Mucosa of gallbladder (tissue), 1 donor: Measurements from ENCODE around the gene GABRG3. TPM values are rescaled to one million over a fixed set of nuclear protein-coding genes. Genes with fewer than 3 reads are reported as not detected.
"Not testable (repeated sequence)": the region's sequence is repeated elsewhere in the genome, so short reads cannot be mapped to it uniquely, and the experiment has no call there.

Experiments used
- DNase-seq: peaks from one replicate; pipeline ENCODE4 v3.0.0-alpha.2; 2020; ENCODE audit warnings: low spot score
- total RNA-seq: library from RNA; stranded (reverse); gene quantifications from one replicate; pipeline ENCODE4 v1.2.1, GENCODE V29; 2021
- donor health status: DM: no; HTN: no; CAD: no.

The GABRG3 gene
- total RNA-seq, 1 donor from 2014 or later: not detected

GRCh38 chr15:26996250-26996649 is 25.3 kb downstream of the GABRG3 start:
- DNase-seq: no peak

DNA sequence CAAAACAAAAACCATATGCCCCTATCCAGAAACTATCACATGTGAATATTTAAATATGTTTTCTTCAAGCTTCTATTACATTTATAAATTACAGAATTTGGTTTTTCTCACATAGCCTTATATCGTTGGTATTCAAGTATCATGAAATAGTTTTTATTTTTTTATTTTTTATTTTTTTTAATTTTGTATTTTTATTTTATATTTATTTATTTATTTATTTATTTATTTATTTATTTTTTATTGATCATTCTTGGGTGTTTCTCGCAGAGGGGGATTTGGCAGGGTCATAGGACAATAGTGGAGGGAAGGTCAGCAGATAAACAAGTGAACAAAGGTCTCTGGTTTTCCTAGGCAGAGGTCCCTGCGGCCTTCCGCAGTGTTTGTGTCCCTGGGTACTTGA is 32.0 kb downstream of the GABRG3 start:
- DNase-seq: not testable (repeated sequence)

DNA sequence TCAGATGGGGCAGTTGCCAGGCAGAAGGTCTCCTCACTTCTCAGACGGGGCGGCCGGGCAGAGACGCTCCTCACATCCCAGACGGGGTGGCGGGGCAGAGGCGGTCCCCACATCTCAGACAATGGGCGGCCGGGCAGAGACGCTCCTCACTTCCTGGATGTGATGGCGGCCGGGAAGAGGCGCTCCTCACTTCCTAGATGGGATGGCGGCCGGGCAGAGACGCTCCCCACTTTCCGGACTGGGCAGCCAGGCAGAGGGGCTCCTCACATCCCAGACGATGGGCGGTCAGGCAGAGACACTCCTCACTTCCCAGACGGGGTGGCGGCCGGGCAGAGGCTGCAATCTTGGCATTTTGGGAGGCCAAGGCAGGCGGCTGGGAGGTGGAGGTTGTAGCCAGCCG is 33.2 kb downstream of the GABRG3 start:
- DNase-seq: not testable (repeated sequence)

DNA sequence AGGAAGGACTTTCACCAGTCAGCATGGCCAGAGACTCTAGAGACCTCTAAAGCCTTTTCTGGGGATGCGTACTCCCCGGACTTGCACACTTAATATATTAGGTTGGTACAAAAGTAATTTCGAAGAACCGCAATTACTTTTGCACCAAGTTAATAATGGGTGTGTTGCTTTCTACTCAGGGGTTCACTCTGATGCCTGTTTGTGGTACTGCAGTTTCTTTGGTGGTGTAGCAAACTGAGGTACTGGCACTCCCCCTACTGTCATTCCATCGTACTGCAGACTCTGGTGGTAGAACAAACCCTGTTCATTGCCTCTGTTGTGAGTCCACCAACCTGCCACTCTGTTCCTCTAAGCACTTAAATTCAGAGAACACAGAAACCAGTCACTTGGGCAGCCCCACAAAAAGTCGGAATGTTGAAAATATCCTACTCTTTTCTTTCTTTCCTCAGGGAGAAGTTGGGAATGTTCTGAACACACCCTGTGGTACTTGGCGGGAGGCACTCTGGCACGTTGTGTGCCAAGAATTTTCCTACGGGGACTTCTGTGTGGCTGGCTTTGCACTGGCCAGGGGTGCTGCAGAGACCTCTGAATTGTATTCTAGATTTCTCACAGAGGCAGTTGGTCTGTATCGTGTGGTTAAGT is 46.3 kb downstream of the GABRG3 start:
- DNase-seq: peak; percentile 71

DNA sequence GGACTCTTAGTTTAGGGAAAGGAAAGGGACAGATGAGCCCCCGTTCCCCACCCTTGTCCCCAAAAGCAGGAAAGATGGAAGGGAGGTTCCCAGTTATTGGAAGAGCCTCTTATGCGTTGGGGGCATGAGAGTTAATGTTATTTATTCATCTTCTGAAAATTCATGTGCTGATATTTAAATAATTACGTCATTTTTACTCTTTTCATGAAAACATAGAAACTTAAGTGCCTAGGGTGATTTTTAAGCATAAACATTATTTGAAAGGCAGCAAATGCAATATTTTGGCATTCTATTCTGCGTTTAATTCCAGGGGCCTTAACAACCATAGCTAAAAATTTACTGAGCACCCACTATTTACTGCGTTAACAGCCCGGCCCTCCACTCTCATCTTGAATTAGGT is 48.7 kb downstream of the GABRG3 start:
- DNase-seq: no peak

DNA sequence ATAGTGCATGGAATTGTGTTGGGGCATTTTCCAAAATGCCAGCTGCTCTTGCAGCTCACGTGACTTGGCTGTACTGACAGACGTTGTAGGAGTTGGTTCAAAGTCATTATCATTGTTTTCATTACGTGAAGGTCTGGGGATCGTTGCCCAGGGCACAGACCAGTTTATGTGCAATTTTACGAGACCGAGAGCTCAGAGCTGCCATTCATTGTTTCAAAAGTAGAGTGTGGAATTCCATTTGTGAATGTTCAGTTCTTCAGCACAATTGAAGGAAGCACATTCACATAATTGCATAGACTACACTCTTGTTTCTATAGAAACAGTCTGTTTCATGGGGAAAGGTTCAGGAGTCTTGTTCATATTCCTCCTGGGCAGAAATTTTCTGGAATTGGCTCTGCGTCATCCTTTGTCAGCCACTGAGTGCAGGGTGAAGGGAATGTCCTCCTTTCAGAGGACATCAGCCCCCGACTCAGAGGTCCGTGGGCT is 54.5 kb downstream of the GABRG3 start:
- no peak for DNase-seq

- DNase-seq: no peak
These were observed 56.2 kb downstream of the GABRG3 start for GRCh38 chr15:27027229-27027628.

- no peak for DNase-seq
These were observed 58.0 kb downstream of the GABRG3 start for GRCh38 chr15:27028858-27029477.

GRCh38 chr15:27036210-27036609 is 65.2 kb downstream of the GABRG3 start:
- DNase-seq: no peak

- DNase-seq: no peak
These were observed 66.5 kb downstream of the GABRG3 start for GRCh38 chr15:27037501-27037900.

DNA sequence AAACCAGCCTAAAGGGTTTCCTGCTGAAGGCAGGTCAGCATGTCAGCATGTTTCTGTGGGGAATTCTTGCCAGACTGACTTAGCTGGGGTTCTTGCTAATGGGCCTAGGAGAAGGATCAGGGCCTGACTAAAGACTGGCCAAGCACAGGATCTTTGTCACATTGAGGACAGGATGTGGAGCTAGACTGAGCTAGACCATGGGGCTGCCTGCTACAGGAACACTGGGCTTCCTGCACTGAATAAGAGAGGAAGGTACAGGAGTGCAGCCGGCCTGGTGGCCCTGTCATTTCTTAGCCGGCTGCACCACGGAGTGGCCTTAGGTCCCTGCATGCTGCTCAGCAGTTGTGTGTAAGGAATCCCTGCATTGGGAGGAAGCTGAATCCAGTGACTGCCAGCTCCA is 68.2 kb downstream of the GABRG3 start:
- DNase-seq: no peak

DNA sequence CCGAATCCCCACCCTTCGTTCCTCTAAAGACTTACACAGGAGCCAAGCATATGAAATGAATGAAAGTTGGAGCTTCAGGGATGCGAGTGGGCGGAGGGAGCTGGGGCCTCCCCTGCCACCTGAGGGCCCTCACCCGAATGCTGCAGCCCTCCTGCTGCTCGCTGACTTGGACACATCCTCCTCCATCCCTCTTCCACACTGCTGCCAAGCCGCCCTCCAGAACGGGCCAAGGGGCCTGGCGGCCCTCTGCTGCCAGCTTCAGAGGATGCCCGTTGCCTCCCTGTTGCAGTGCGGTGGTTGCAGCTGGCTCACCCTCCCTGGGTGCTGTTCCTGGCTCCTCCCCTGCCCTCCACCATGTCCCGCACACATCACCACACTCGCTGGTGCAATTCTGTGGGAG is 71.2 kb downstream of the GABRG3 start:
- DNase-seq: no peak

DNA sequence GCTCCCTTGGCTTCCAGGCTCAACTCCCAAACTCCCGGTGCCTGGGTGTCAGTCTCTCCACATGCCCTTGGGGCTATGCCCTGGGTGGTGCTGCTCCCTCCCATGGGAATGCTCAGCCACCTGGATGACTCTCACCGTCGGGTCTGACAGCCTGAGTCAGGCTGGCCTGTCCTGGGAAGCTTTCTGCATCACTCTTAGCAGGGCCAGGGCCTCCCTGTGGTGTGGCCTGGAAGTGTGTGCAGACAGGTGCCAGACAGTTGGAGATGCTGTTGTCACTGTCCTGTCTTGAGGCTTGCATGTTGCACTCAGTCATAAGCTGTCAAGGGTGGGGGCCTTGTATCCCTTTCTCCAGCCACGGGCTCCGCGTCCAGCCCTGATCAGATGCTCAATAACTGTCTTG is 71.7 kb downstream of the GABRG3 start:
- DNase-seq: no peak

GRCh38 chr15:27043770-27044169 is 72.8 kb downstream of the GABRG3 start:
- no peak for DNase-seq

DNA sequence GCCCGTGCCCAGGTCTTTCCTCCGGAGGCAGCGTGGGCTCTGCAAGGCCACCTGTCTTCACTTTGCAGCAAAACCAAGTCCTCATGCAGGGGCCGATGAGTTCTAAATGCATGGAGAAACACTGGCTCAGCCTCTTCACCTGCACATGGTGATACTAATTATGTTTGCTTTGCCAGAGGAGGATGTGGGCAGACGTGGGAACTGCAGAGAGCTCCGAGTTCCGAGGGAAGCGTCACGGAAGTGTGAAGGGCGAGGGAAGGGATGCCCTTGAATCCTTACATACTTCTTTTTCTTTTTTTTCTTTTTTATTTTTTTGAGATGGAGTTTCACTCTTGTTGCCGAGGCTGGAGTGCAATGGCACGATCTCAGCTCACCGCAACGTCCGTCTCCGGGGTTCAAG is 74.8 kb downstream of the GABRG3 start:
- no peak for DNase-seq

DNA sequence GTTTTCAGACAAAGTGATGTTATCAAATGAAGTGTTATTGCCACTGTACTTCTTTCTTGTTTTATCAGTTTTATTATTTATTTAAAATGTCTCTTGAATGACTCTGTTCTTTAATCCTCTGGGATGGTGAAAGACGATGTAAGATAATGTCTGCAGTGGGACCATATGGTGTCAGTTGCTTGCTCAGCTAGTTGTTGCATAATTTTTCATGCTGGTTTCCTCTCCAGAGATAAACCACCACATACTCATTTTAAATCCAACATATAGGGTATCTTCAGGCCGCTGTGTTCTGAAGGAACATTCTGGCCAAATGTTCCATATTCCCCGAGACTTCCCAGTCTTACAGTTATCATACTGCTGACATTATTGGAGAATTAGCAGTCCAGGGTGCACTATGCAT is 75.9 kb downstream of the GABRG3 start:
- no peak for DNase-seq

- no peak for DNase-seq
These were observed 79.2 kb downstream of the GABRG3 start for GRCh38 chr15:27050163-27050562.

DNA sequence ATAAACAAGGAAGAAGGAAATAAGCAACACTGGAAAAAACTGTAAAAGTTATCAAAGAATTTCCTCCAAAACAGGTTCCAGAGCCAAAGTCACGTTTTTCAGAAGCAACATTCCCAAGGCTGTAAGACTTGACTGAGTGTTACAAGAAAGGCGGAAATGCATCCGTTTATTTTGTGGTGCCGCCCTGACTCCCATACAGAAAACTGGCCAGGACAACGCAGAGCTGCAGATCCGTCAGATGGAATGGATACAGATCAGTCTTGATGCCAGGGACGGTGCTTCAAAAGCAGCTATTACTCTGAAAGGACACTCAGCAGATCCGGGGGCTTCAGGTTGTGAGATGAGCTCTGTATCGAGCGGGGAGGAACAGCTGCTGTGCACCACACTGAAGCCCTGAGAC is 83.4 kb downstream of the GABRG3 start:
- DNase-seq: no peak

- no peak for DNase-seq
These were observed 87.1 kb downstream of the GABRG3 start for GRCh38 chr15:27057904-27058645.

DNA sequence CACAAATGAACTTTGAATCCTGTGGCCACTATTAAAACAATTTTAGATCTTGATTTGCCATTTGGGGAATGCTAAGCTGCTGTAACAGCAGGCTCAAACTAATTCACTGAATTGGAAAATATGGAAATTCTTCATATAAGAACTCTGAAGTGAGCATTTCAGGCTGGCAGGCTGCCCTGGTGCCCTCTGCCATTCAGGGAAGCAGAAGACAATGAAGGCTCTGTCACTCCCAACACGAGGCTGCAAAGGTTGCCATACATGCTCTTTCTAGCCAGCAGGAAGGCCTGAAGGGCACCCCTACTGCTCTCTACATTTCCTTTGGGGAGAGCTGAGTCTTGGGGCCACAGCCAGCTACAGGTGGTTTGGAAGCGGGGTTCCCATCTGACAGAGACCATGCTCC is 88.0 kb downstream of the GABRG3 start:
- DNase-seq: no peak

- peak; percentile 65 for DNase-seq
These were observed 88.7 kb downstream of the GABRG3 start for GRCh38 chr15:27059610-27060202.

- no peak for DNase-seq
These were observed 90.8 kb downstream of the GABRG3 start for GRCh38 chr15:27061739-27062138.

GRCh38 chr15:27062951-27063350 is 92.0 kb downstream of the GABRG3 start:
- DNase-seq: no peak
